Fibroblast of skin of scalp (primary cell): ENCODE data around the gene LMO3. TPM values are rescaled to one million over a fixed set of nuclear protein-coding genes. Genes with fewer than 3 reads are reported as not detected.

Source experiments
- DNase-seq: peaks from one replicate; pipeline ENCODE4 v3.0.0-alpha.2; 2013
- polyA plus RNA-seq, 2 experiments: library from polyadenylated mRNA; unstranded; fragments of 120-200 nt; gene quantifications; one replicate each; pipeline ENCODE4 v1.2.1, GENCODE V29; 2013; ENCODE audit not compliant: insufficient read length in 2 of 2

LMO3 gene
- polyA plus RNA-seq (2013, experiment 1 of 2; ENCODE audit: insufficient read length) = 0.20 TPM
- 0.41 TPM for polyA plus RNA-seq (2013, experiment 2 of 2; ENCODE audit: insufficient read length)

GRCh38 chr12:16606117-16606200 lies at the start of gene LMO3:
Gene LMO3 (minus strand): TSS chr12:16606162. CDS start chr12:16600860, 5,302 bp downstream.
- no peak for DNase-seq

- no peak for DNase-seq
These were observed 30.6 kb upstream of the LMO3 start for GRCh38 chr12:16636435-16637055.

- no peak for DNase-seq
These were observed 28.8 kb upstream of the LMO3 start for GRCh38 chr12:16634786-16635185.

GRCh38 chr12:16626991-16627390 lies 21.0 kb upstream of the LMO3 start:
- no peak for DNase-seq

- DNase-seq = no peak
These were observed 16.4 kb upstream of the LMO3 start for GRCh38 chr12:16622338-16622737.

- DNase-seq = no peak
These were observed 13.6 kb upstream of the LMO3 start for GRCh38 chr12:16619537-16619936.

GRCh38 chr12:16618256-16618655 lies 12.3 kb upstream of the LMO3 start:
- DNase-seq = no peak

GRCh38 chr12:16613199-16613598 lies 7.2 kb upstream of the LMO3 start:
- no peak for DNase-seq

- DNase-seq = no peak
These were observed 6.7 kb upstream of the LMO3 start for GRCh38 chr12:16612647-16613046.

- DNase-seq = no peak
These were observed 5.2 kb upstream of the LMO3 start for GRCh38 chr12:16611146-16611545.

- no peak for DNase-seq
These were observed 4.8 kb upstream of the LMO3 start for GRCh38 chr12:16610743-16611142.

GRCh38 chr12:16610001-16610585 lies 4.1 kb upstream of the LMO3 start:
- DNase-seq = no peak

- no peak for DNase-seq
These were observed 3.1 kb upstream of the LMO3 start for GRCh38 chr12:16608946-16609539.

GRCh38 chr12:16607906-16608775 lies 2.2 kb upstream of the LMO3 start:
- no peak for DNase-seq

- DNase-seq = no peak
These were observed 1.0 kb upstream of the LMO3 start for GRCh38 chr12:16606991-16607390.

GRCh38 chr12:16606201-16606849 lies 363 bp upstream of the LMO3 start:
- peak; percentile 27 for DNase-seq

GRCh38 chr12:16605642-16606116 lies 283 bp downstream of the LMO3 start:
- no peak for DNase-seq

- DNase-seq = no peak
These were observed 1.2 kb downstream of the LMO3 start for GRCh38 chr12:16604596-16605252.

- DNase-seq = no peak
These were observed 1.9 kb downstream of the LMO3 start for GRCh38 chr12:16603916-16604575.

- DNase-seq = no peak
These were observed 2.6 kb downstream of the LMO3 start for GRCh38 chr12:16603260-16603915.

GRCh38 chr12:16602412-16602811 lies 3.5 kb downstream of the LMO3 start:
- DNase-seq = no peak
